Ramos (cell line): ENCODE measurements around the gene FBLN5.

Experiments used
- in situ Hi-C: fragments of 300-500 bp; cut with MboI; formaldehyde crosslinking; loops from one replicate; pipeline ENCODE4 v1.14.3; 2022; ENCODE audit warnings: low sequenced_read_pairs; ENCODE audit not compliant: unreplicated experiment

FBLN5 gene

DNA sequence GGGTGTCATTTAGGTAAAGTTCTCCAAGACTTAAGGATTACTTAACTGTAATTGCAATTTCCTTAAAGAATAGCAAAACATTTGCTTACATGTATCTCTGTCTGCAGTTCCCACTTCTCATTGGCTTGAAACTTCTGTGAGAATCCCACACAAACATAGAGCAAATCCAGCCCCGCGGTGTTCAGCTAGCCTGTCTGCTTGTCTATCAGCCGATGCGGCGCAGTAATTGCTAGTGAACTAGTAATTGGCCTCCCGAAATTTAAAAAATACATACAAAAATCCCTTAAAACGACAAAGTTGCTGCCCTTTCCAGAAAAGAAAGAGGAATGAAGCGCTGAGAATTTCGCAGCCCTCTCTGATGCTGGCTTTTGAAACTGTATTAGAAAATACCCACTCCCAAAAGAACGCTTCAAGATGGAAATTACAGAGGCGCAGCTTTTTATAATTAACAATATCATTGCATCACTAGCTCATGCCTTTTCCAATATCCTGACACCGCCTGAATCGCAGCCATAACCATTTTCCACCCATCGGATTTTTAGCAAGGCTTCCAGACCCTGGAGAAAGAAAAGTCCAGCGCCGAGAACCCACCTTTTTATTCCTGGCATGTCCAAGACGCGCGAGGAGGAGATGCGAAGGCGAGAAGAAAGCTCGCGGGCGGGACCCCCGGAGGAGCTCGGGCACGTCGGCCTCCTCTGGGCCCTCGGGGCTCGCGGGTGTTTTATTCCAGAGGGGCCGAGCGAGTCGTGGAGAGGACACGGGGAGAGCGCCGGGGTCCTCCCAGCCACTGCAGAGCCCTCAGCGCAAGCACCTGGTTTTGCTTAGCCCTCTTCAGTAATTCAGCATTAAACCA is 646 bp downstream of the FBLN5 start:
- in situ Hi-C loops: no loop called here

DNA sequence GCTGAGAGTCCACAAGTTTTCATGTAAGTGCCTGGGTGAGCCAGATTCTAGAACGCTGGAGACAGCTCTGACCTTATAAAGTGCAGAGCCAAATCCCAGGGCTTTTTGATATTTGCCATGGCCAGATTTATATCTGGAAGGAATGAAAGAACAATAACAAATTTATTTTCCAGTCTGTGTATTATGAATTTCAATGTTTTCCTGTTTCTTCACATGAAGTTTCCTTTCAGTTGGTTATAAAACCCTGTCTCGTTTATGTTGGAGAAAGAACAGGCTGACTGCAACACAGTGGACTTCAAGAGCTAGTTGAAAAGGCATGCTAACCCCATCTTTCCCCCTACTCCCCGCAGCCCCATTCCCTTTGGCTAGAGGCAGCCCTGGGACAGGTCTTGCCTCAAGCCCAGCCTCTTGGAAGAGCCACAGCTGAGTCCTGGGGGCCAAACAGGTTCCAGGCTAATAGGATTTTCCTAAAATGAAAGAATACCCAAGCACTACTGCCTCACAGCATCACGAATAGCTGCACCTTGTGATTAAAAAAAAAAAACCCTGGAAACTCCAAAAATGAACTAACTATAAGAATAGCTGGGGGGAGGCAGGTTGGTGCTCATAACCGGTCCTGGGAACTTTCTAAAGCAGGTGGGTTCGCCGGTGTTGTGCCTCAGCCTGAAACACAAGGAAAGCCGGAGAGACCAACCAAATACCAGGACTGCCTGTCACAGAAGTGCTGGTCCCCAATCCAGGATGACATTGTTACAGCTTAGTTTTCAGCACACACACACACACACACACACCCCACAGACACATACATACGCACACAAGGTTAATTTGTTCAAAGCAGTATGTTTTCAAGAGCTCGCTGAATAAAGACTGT is 1.5 kb downstream of the FBLN5 start:
- in situ Hi-C loops: no loop called here

DNA sequence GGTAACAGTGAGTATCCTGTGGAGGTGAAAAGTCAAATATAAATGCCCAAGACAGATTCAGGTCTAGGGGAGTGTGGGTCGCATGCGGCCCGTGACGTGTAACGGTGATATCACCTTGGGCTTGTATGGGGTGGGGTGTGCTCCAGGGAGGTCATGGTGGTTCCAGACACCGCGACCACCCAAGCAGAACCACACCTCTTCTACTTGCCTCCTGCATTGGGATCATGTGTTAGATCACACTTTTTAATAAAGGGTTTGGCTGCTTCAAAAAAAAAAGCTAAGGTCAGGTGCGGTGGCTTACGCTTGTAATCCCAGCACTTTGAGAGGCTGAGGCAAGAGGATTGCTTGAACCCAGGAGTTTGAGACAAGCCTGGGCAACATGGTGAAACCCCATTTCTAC is 4.5 kb downstream of the FBLN5 start:
- in situ Hi-C loops: no loop called here

DNA sequence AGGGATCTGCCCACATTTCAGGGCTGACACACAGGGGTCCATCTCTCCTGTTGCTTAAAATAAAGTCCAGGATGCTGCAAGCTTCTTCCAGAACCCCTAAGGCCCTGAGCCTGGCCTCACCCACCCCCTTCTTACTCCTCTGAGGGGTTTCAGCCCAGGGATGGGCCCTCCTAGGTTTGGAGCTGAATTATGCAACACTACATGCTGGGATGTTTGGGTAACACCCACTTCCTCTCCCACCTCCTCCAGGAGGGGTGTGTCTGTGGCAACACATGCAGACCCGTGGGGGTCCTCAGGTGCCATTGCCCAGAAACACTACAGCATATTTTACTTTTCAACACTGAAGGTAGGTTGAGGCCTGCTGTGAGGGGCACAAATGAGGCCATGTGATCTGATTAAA is 5.4 kb downstream of the FBLN5 start:
- in situ Hi-C loops: no loop called here

DNA sequence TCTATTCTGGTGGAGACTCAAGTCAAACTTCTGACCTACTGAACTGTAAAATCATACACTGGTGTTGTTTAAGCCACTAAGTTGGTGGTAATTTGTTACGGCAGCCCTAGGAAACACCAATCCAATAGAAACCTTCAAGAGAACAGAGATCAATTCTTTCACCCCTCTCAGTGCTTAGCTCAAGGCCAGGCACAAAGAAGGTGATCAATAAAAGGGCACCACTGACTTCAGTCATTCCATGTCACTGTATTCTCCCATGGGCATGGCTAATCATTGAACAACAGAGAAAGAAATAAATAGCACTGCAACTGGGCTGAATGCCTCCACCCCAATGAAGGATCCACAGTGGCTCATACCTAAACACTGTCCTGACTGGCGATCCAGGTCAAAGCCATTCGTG is 7.3 kb downstream of the FBLN5 start:
- in situ Hi-C loops: no loop called here

DNA sequence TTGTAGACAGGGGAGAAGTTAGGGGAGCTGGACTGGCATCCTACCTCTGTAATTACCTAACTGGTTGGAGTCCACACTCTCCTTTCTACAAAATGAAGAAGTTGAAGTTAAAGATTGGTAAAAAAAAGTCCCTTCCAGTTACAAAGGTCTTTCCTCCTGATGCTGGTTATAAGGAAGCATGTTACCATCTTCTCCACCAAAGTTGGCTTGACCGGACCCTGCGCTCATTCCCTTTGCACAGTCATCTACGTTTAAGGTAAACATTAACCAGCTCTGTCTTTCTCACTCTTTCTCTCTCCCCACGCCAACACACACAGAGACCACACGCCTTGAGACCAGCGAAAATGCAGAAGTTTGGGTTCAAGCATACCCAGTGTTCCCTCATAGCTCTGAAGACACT is 11.9 kb downstream of the FBLN5 start:
- in situ Hi-C loops: no loop called here

DNA sequence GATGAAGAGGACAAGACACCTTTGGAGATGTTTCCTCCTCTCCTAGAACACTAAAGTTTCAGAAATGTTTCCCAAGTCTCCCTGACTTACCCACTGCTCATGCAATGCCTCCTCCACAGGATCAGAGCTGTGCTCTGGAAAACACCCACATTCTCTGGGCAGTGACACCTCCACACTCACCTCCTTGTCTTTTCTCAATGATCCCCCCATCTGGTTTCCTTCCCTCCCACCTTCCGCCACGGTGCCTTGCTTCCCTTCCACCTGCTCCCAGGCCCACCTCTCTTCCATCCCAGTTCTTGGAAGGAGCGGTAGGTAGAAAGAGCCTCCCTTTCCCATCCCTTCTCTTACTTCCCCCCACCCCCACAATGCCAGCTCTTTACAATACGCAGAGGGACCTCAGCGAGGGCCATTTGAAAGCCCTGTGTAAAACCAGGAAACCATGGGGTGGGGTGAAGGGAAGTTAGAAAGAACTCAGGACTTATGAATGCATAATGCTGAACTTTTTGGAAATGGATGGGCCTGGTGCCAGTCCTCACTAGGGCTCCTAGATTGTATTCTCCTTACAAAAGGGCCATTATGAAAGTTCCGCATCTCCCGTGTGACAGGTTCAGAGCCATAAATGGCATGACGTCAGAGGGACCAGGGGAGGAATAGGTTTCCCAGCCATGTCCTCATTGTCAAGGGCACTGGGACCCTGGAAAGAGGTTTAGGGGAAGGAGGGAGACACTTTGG is 12.8 kb downstream of the FBLN5 start:
- in situ Hi-C loops: no loop called here

DNA sequence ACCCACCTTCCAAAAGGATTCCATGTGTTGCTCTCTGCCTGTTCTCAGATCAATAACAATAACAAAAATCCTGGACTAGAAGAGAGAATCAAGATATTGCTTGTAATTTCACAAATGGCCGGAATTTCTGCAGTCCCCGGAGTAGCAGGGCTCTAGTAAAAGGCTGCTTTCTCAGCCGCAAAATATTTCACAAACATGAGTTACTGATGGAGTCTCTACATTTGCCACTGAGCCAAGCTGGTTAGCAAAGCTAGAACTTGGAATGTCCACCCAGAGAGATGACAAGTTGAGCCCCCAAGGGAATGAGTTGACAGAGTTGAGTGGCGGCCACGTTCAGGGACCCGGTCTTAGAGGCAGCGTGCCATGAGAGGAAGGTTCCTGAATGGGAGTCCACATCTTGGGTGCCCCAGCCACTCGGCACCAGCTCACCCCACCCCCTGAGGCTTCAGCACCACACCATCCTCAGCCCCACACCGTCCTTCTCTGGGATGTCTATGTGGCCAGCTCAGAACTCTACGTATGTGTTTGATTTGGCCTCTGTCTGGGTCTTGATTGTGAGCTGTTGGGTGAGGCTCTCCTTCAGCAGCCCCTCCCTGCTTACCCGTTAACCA is 15.9 kb downstream of the FBLN5 start:
- in situ Hi-C loops: no loop called here

DNA sequence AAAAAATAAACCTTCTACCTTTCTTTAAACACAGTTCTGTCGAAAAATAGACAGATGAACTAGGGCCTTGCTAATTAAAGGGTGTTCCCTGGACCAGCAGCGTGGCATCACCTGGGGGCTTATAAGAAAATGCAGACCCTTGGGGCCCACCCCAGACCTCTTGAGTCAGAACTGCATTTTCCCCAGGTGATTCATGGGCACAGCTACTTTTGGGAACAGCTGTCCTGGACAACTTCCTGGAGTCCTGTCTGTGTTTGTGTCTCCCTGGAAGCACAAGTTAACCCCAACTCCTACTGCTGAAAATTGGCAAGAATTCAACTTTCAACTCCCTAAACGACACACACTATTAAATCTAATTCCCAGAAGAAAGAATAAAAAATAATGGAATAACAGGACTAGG is 17.8 kb downstream of the FBLN5 start:
- in situ Hi-C loops: no loop called here

DNA sequence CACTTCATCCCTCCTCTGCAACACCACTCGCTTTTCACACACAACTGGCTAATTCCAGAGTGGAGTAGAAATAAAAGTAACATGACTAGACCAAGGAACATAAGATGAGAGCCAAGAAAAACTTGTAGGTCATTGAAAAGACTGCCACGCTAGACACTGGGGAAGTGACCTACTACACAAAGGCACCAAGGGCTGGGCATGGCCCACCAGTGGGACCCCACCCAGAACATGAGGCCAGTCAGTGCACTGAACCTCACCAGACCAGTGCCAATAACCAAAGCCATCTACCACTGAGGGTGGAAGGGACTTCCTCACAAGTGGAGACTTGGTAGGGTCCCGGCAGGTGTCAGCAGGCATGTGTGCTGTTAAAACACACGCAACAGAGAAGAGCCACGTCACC is 19.7 kb downstream of the FBLN5 start:
- in situ Hi-C loops: no loop called here

DNA sequence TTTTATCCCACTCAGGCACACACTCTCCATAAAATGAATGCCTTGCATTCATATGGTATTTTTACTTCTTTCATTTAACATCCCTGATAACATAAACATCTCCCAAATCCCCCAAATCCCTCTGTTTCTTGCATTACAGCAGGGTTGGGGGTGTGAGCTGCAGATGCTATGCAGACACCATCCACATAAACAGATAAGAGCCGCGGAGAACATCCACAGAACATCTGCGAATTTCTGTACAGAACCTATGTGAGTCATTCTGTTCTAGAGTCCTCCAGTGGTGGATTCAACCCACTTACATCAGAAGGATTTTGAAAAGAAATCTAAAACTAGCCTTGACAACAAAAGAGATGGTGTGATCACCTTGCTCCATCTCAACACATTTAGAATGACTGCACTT is 20.3 kb downstream of the FBLN5 start:
- in situ Hi-C loops: no loop called here

DNA sequence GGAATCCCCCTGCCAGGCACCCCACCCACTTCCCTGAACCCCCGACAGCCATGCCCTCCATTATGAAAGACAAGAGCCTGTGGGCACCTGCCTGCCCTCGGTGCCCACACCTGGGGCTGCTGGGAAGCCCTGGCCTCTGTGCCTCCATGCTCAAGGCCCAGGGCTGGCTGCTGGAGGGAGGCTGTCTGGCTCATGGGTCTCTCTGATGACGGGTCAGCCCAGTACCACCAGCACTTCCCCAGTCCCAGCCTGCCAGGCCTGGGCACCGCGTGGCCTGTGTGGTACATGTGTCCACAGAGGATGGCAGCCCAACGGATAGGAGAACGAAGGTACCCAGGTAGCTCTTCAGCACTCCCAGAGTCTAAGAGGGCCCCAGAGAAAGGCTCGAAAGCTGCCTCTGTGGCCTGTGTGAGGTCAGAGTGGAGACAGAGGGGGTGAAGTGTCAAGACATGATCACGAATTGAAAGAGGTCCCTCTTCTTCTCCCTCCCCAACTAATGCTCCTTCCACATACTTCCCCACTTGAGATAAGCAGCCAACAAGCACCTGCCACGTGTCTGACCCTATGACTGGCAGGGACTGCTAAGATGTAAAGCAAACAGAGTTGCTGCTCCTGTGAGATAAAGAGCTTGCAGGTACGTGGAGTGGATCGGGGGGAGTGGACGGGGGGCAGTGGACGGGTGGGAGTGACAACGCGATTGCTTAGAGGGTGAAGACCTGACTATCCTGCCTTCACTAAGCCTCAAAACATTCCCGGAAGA is 21.2 kb downstream of the FBLN5 start:
- in situ Hi-C loops: no loop called here

DNA sequence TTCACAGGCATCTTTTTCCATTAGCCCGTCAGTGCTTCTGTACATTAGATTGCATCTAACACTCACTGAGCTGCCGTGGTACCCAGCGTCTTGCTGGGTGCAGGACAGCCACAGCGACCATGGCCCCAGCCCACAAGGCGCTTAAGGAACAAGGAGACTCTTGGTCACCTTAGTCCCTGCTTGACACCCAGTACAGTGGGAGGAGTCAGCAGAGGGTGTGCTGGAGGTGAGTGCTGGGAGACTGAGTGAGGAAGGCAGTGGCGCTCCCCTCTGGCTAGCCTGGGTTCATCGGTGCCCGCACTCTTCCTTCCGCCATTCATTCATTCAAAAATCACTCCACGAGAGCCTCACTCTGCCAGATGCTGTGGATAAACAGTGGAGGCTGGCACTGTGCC is 21.8 kb downstream of the FBLN5 start:
- in situ Hi-C loops: no loop called here

DNA sequence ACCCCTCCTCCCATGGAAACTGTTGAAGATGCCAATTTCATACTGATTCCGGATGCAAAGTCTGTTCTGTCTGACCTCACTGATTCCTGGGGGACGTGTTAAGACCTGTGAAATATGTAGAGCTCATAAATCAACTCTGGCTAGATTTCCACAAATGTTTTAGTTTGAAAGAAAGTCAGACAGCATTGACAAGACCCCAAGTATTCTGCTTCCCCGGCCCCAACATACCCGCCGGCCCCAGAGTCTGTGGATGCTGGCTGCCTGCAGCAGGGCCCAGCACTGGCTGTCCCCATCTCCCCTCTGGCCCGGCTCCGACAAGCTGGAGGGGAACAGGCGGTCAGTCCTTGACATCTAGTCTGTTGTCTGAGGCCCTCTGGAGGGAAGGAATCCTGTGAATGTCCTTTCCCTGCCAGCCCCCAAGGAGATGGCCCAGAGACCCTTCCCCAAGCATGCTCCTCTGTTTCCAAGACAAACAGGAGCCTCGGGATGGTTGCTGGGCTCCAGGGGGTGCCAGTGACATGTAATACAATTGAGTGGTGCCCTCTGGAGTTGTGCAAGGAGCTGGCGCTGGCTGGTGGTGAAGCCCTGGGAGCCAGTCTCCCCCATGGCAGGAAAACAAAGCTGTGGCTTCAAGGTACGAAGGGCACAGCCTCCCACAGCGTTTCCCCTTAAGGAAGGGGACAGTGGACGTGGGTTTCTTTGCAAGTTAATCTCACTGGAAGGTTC is 22.3 kb downstream of the FBLN5 start:
- in situ Hi-C loops: no loop called here

DNA sequence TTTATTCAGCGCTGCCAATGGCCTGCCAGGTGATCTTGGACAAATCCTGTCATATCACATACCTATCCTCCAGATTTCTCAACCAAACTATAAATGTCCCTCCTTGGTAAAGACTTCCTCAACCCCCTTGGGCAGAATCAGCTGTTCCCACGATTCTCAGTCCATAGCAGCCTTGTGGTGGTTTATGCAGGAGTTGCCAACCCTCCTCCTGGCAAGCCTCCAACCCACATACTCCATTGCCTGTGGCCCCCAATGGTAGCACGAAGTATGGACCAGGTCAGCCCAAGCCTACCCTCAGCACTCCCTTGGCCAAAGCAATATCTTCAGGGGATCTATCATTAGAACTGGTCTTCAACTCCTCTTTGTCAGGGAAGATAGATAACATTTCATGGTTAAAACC is 27.0 kb downstream of the FBLN5 start:
- in situ Hi-C loops: no loop called here

DNA sequence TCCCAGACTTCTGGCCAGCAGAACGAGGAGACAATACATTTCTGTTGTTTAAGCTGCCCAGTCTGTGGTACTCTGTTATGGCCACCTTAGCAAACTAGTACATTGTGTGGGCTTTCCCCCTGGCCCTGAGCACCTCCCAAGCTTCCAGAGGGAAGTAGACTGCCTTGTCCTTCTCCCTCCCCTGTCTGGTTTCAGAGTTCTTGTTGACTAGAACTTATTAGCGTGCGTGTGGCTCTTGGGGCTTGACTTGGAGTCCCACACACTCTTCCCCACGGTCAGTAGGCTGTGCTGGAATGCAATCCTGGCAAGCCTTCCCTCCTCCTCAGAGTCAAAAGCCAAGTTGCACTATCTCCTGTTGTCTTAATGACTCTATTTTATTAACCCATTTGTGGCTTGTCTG is 27.7 kb downstream of the FBLN5 start:
- in situ Hi-C loops: no loop called here

DNA sequence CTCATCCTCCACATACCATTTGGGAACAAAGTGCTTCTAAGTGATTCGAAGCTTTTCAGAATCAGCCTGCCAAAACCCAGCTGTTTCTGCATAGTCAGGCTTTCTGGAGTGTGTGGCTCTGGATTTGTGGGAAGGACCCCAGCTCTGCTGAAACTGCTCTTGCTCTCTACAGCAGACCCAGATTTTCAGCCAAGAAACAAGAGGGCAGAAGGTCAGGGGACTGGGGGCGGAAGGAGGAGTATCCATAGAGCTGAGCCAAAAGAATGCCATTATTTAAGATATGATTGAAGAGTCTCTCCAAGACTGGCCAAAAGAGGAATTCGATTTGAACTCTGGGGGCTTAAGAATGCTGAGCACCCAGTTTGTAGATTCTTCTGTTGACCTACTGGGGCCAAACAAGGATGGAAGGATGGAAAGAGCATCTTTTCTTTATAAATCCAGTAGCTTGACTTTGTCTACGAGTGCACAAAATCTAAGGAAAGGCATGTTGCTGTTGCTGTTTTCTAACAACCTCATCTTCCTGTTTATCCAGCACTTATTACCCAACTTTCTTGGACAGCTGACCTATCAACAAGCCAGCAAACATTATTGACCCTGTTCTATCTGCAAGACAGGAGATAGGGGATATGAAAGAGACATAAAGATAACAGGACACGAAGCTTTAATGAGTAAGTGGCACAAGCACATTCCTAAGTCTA is 29.2 kb downstream of the FBLN5 start:
- in situ Hi-C loops: no loop called here

DNA sequence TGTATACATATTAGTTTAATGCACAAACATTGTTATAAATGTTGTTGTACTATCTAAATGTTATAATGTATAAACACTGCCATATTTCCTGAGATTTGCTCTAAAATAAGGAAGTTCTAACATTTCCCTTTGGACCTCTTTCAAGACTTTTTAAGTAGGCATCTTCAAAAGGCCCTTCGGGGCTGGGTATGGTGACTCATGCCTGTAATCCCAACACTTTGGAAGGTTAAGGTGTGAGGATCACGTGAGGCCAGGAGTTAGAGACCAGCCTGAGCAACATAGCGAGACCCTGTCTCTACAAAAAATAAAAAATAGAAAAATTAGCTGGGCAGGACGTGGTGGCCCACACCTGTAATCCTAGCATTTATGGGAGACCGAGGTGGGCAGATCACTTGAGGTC is 35.5 kb downstream of the FBLN5 start:
- in situ Hi-C loops: no loop called here
